Nephron (organoid): Measurements from ENCODE around the gene ANGPTL8.

Experiments used
- H3K27ac Mint-ChIP-seq, 3 experiments: 2 replicates each; pipeline ENCODE4 v1.8.0; 2020; ENCODE audit warnings: mixed read lengths in 3 of 3, mild to moderate bottlenecking in 2 of 3, moderate library complexity in 1 of 3
- H3K27me3 Mint-ChIP-seq: 2 replicates; pipeline ENCODE4 v1.8.0; 2021; ENCODE audit warnings: low read depth, mild to moderate bottlenecking, moderate library complexity, mixed read lengths
- H3K36me3 Mint-ChIP-seq: 2 replicates; pipeline ENCODE4 v1.8.0; 2020; ENCODE audit warnings: low read depth, mixed read lengths
- H3K4me1 Mint-ChIP-seq: 2 replicates; pipeline ENCODE4 v1.8.0; 2020; ENCODE audit warnings: mixed read lengths
- H3K4me3 Mint-ChIP-seq, 3 experiments: 2 replicates each; pipeline ENCODE4 v1.8.0; 2020; ENCODE audit warnings: mild to moderate bottlenecking in 3 of 3, mixed read lengths in 3 of 3, moderate library complexity in 2 of 3
- H3K9me3 Mint-ChIP-seq: 2 replicates; pipeline ENCODE4 v1.8.0; 2020; ENCODE audit warnings: mixed read lengths
- CTCF ChIP-seq, 3 experiments: fragments of 200-600 bp; sonication (generic); IDR thresholded peaks; one replicate each; pipeline ENCODE4 v1.5.0; 2021; ENCODE audit warnings: antibody characterized with exemption in 3 of 3; ENCODE audit not compliant: unreplicated experiment in 3 of 3

ANGPTL8 gene

GRCh38 chr19:11237321-11237720 is 2.1 kb upstream of the ANGPTL8 start:
- H3K4me1 Mint-ChIP-seq, result no peaks in the 10 kb centered on the region
- H3K27ac Mint-ChIP-seq, result no peak overlapping the region
- no peaks in the 10 kb centered on the region for H3K9me3 Mint-ChIP-seq
- H3K36me3 Mint-ChIP-seq, result peaks cover 16% of the 10 kb centered on the region
- H3K4me3 Mint-ChIP-seq, result no peak overlapping the region
- H3K27me3 Mint-ChIP-seq, result no peaks in the 10 kb centered on the region
- no peak for TF ChIP-seq CTCF (IDR thresholded peaks at IDR 0.05; ENCODE audit: unreplicated experiment in 3 of 3)

GRCh38 chr19:11238041-11238440 is 1.4 kb upstream of the ANGPTL8 start:
- no peak overlapping the region for H3K27ac Mint-ChIP-seq
- no peak for TF ChIP-seq CTCF (IDR thresholded peaks at IDR 0.05; ENCODE audit: unreplicated experiment in 3 of 3)
- H3K27me3 Mint-ChIP-seq, result no peaks in the 10 kb centered on the region
- H3K36me3 Mint-ChIP-seq, result peaks cover 16% of the 10 kb centered on the region
- H3K9me3 Mint-ChIP-seq, result no peaks in the 10 kb centered on the region
- no peak overlapping the region for H3K4me3 Mint-ChIP-seq
- no peaks in the 10 kb centered on the region for H3K4me1 Mint-ChIP-seq

- TF ChIP-seq CTCF (IDR thresholded peaks at IDR 0.05; ENCODE audit: unreplicated experiment in 3 of 3), result no peak
- Mint-ChIP-seq H3K4me3 (no peak overlapping the region), H3K27me3 (no peaks in the 10 kb centered on the region), H3K9me3 (no peaks in the 10 kb centered on the region), H3K27ac (no peak overlapping the region), H3K36me3 (peaks cover 16% of the 10 kb centered on the region), H3K4me1 (peaks cover 4% of the 10 kb centered on the region)
Observed at GRCh38 chr19:11238781-11239376, 540 bp upstream of the ANGPTL8 start.

DNA sequence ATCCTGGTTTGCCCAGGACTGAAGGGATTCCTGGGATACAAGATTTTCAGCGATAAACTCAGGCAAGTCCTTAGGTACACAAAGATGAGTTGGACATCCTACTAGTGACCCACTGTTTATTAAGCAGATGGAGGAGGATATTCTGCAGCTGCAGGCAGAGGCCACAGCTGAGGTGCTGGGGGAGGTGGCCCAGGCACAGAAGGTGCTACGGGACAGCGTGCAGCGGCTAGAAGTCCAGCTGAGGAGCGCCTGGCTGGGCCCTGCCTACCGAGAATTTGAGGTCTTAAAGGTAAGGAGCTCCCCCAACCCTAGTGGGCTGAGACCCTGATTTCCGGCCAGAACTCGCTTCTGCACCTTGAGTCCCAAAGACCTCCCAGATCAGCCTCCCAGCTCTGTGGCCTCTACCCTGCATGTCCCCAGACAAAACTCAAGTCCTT is 607 bp downstream of the ANGPTL8 start:
- peaks cover 5% of the 10 kb centered on the region for H3K4me1 Mint-ChIP-seq
- H3K27ac Mint-ChIP-seq, result no peak overlapping the region
- H3K9me3 Mint-ChIP-seq, result no peaks in the 10 kb centered on the region
- H3K27me3 Mint-ChIP-seq, result no peaks in the 10 kb centered on the region
- H3K4me3 Mint-ChIP-seq, result no peak overlapping the region
- TF ChIP-seq CTCF (IDR thresholded peaks at IDR 0.05; ENCODE audit: unreplicated experiment in 3 of 3), result no peak
- peaks cover 16% of the 10 kb centered on the region for H3K36me3 Mint-ChIP-seq

GRCh38 chr19:11242025-11242424 is 2.6 kb downstream of the ANGPTL8 start:
- Mint-ChIP-seq H3K27ac (peak overlapping the region in 2 of 3 experiments; percentile 40 to 44), H3K9me3 (no peaks in the 10 kb centered on the region), H3K4me3 (no peak overlapping the region), H3K4me1 (peaks cover 10% of the 10 kb centered on the region), H3K36me3 (peaks cover 18% of the 10 kb centered on the region), H3K27me3 (no peaks in the 10 kb centered on the region)
- no peak for TF ChIP-seq CTCF (IDR thresholded peaks at IDR 0.05; ENCODE audit: unreplicated experiment in 3 of 3)
